Keratinocyte (primary cell): ENCODE measurements around the gene TTYH1. TPM values are rescaled to one million over a fixed set of nuclear protein-coding genes. Genes with fewer than 3 reads are reported as not detected.

Source experiments
- DNase-seq: peaks from one replicate; pipeline ENCODE4 v3.0.0-alpha.2; 2011; ENCODE audit warnings: low read depth, missing footprints, low spot score
- FAIRE-seq: peaks from 2 replicates; lab custom pipeline; 2011; peaks lifted over from hg19 to GRCh38; lab: Jason Lieb, UNC
- H2AFZ ChIP-seq: 2 replicates; pipeline ENCODE4 v1.6.0; 2012; ENCODE audit warnings: low read length, control low read depth, inconsistent platforms; ENCODE audit not compliant: control insufficient read depth
- H3K27ac ChIP-seq: 2 replicates; pipeline ENCODE4 v1.5.1; 2011; ENCODE audit warnings: low read length; ENCODE audit not compliant: control insufficient read depth, insufficient read depth
- H3K27me3 ChIP-seq: 3 replicates; pipeline ENCODE4 v1.6.0; 2011; ENCODE audit warnings: low read length; ENCODE audit not compliant: control insufficient read depth, insufficient read depth; ENCODE audit errors: extremely low read depth
- H3K36me3 ChIP-seq, 2 experiments: 2 replicates in 1 of 2; 3 replicates in 1 of 2; pipeline ENCODE4 v1.5.1; 2011; ENCODE audit warnings: low read length in 2 of 2, mild to moderate bottlenecking in 1 of 2; ENCODE audit not compliant: control insufficient read depth in 2 of 2, insufficient read depth in 2 of 2; ENCODE audit errors: extremely low read depth in 1 of 2
- H3K4me1 ChIP-seq: 3 replicates; pipeline ENCODE4 v1.5.1; 2011; ENCODE audit warnings: low read length; ENCODE audit not compliant: control insufficient read depth, insufficient read depth; ENCODE audit errors: extremely low read depth
- H3K4me2 ChIP-seq: 3 replicates; pipeline ENCODE4 v1.6.0; 2011; ENCODE audit warnings: low read depth, low read length; ENCODE audit not compliant: control insufficient read depth, insufficient read depth; ENCODE audit errors: extremely low read depth
- H3K4me3 ChIP-seq, 3 experiments: fragments of 200-600 bp in 1 of 3; sonication (generic) in 1 of 3; 2 replicates in 2 of 3; 3 replicates in 1 of 3; pipeline ENCODE4 v1.5.1; 2011 to 2016; ENCODE audit warnings: low read length in 3 of 3, mild to moderate bottlenecking in 3 of 3, control low read depth in 2 of 3, inconsistent platforms in 1 of 3, low read depth in 1 of 3, mixed read lengths in 1 of 3, mixed run types in 1 of 3, moderate library complexity in 1 of 3; ENCODE audit not compliant: control insufficient read depth in 2 of 3, insufficient read depth in 2 of 3; ENCODE audit errors: extremely low read depth in 1 of 3
- H3K79me2 ChIP-seq: 2 replicates; pipeline ENCODE4 v1.6.0; 2012; ENCODE audit warnings: low read length; ENCODE audit not compliant: control insufficient read depth, insufficient read depth
- H3K9ac ChIP-seq: 3 replicates; pipeline ENCODE4 v1.6.0; 2011; ENCODE audit warnings: low read length; ENCODE audit not compliant: control insufficient read depth, insufficient read depth; ENCODE audit errors: extremely low read depth
- H3K9me1 ChIP-seq: 3 replicates; pipeline ENCODE4 v1.6.0; 2011; ENCODE audit warnings: low read length; ENCODE audit not compliant: control insufficient read depth, insufficient read depth; ENCODE audit errors: extremely low read depth
- H3K9me3 ChIP-seq: 2 replicates; pipeline ENCODE4 v1.5.1; 2012; ENCODE audit warnings: low read depth, low read length; ENCODE audit not compliant: control insufficient read depth
- H4K20me1 ChIP-seq: 3 replicates; pipeline ENCODE4 v1.6.0; 2011; ENCODE audit warnings: low read length; ENCODE audit not compliant: control insufficient read depth, insufficient read depth; ENCODE audit errors: extremely low read depth
- EZH2 ChIP-seq: IDR thresholded peaks from one replicate; pipeline ENCODE4 v1.6.1; 2012; ENCODE audit warnings: inconsistent platforms, mild to moderate bottlenecking, low read length, moderate library complexity
- dilution Hi-C: fragments of 300-500 bp; cut with MboI; formaldehyde crosslinking; loops from one replicate; pipeline ENCODE4 v1.7.0; 2020; ENCODE audit warnings: low sequenced_read_pairs; ENCODE audit not compliant: extremely low pct_ligation_motif_present
- polyA plus RNA-seq, 5 experiments: library from polyadenylated mRNA; depleted of rRNA in 3 of 5; stranded (reverse) in 3 of 5; stranded (forward) in 1 of 5; unstranded in 1 of 5; fragments of >200 nt; gene quantifications; 1 replicate in 1 of 5; 2 replicates in 3 of 5; 3 replicates in 1 of 5; pipeline versions ENCODE4 v1.2.1 to v1.2.3, GENCODE V29; 2011 to 2012; ENCODE audit warnings: missing spikeins in 2 of 5, low read depth in 1 of 5, low replicate concordance in 1 of 5
- TF ChIP-seq, protein P1 (sequence below), 3 experiments: IDR thresholded peaks in 1 of 3; conservative IDR thresholded peaks in 1 of 3; optimal IDR thresholded peaks in 1 of 3; 2 replicates in 2 of 3; 3 replicates in 1 of 3; pipeline versions ENCODE3 to v1.5.1; 2011; ENCODE audit warnings: low read length in 3 of 3, mild to moderate bottlenecking in 3 of 3, moderate library complexity in 2 of 3, control low read depth in 1 of 3, inconsistent platforms in 1 of 3; ENCODE audit not compliant: insufficient read depth in 2 of 3; ENCODE audit errors: extremely low read depth in 1 of 3

The TTYH1 gene
- polyA plus RNA-seq, 1 donor (not counting 4 experiments of a cell fraction or from before 2014, with no cell fraction given): 0.13 TPM

DNA sequence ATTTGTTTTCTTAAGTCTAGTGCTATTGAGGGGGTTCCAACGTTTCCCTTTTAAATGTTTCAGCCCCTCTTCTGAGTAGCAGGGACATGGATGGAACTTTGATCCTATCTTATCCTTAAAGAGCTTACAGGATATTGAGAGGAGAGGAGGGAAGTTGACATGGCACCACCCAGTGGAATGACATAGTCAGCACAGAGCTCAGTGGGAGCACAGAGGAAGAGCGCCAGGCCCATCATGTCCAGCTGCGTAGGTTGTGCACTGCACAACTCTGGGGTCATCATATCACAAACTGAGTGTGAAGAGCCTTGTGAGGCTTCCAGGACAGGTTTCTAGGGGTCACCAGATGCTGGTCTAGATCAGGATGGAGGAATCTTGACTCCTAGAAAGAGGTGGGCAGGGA lies 62.4 kb downstream of the TTYH1 start:
- DNase-seq (no peak), FAIRE-seq (no peak)
- Histone ChIP-seq H3K4me1 (peaks cover 8% of the 10 kb centered on the region), H2AFZ (no peak overlapping the region), H3K9me3 (no peaks in the 10 kb centered on the region), H4K20me1 (no peaks in the 10 kb centered on the region), H3K36me3 (no peaks in the 10 kb centered on the region), H3K27ac (no peak overlapping the region), H3K9me1 (no peaks in the 10 kb centered on the region), H3K27me3 (no peaks in the 10 kb centered on the region), H3K4me3 (no peak overlapping the region), H3K79me2 (no peaks in the 10 kb centered on the region), H3K9ac (no peak overlapping the region), H3K4me2 (no peak overlapping the region)
- TF ChIP-seq, protein P1, sequence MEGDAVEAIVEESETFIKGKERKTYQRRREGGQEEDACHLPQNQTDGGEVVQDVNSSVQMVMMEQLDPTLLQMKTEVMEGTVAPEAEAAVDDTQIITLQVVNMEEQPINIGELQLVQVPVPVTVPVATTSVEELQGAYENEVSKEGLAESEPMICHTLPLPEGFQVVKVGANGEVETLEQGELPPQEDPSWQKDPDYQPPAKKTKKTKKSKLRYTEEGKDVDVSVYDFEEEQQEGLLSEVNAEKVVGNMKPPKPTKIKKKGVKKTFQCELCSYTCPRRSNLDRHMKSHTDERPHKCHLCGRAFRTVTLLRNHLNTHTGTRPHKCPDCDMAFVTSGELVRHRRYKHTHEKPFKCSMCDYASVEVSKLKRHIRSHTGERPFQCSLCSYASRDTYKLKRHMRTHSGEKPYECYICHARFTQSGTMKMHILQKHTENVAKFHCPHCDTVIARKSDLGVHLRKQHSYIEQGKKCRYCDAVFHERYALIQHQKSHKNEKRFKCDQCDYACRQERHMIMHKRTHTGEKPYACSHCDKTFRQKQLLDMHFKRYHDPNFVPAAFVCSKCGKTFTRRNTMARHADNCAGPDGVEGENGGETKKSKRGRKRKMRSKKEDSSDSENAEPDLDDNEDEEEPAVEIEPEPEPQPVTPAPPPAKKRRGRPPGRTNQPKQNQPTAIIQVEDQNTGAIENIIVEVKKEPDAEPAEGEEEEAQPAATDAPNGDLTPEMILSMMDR (optimal IDR thresholded peaks at IDR 0.05 in 1 of 3, IDR thresholded peaks at IDR 0.05 in 1 of 3, conservative IDR thresholded peaks at IDR 0.05 in 1 of 3; ENCODE audit: extremely low read depth in 1 of 3, insufficient read depth in 2 of 3, low read length in 3 of 3): peak in 2 of 3 experiments; percentile 2 to 31
- TF ChIP-seq EZH2: no peak
- dilution Hi-C loops: no loop called here

DNA sequence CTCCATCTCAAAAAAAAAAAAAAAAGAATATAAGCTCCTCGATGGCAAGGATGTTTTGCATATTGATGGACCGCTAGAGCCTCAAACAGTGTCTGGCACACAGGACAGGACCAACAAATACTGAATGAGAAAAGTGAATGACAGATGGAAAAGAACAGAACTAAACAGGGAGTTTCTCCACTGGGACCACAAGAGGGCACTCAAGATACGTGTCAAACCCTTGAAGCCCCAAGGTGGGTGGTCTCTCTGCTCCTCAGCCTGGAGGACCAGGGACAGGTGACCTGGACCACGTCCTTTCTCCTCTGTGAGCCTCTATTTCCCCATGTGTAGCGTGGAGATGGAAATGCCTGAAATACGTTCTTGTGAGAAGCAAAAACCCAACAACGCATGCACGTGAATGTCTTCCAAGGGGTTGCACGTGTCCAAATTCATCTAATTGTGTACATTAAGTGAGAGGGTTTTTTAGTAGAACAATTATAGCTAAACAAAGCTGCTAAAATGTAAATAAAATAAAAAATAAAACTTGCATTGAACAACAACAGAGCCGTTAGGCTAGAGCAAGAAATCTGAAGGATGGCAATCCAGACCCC lies 63.5 kb downstream of the TTYH1 start:
- TF ChIP-seq EZH2: no peak
- TF ChIP-seq, protein P1 (optimal IDR thresholded peaks at IDR 0.05 in 1 of 3, IDR thresholded peaks at IDR 0.05 in 1 of 3, conservative IDR thresholded peaks at IDR 0.05 in 1 of 3; ENCODE audit: extremely low read depth in 1 of 3, insufficient read depth in 2 of 3, low read length in 3 of 3): peak; percentile 55 to 69 (median 68)
- DNase-seq: no peak

More for the DNA sequence above, 63.5 kb downstream of the TTYH1 start:
- no peaks in the 10 kb centered on the region for H3K27me3 ChIP-seq
- no peak overlapping the region for H3K4me2 ChIP-seq
- FAIRE-seq: no peak
- H3K9me1 ChIP-seq: no peaks in the 10 kb centered on the region
- no peak overlapping the region for H3K27ac ChIP-seq
- no peaks in the 10 kb centered on the region for H3K36me3 ChIP-seq
- no peak overlapping the region for H3K9ac ChIP-seq
- no peak overlapping the region for H2AFZ ChIP-seq
- H4K20me1 ChIP-seq: no peaks in the 10 kb centered on the region
- H3K79me2 ChIP-seq: no peaks in the 10 kb centered on the region
- no peak overlapping the region for H3K4me3 ChIP-seq
- dilution Hi-C loops: no loop called here
- H3K4me1 ChIP-seq: peaks cover 2% of the 10 kb centered on the region
- H3K9me3 ChIP-seq: no peaks in the 10 kb centered on the region
